GM12892 (cell line): ENCODE results near the gene GPI.

Source experiments
- POLR2A ChIP-seq: IDR thresholded peaks from 2 replicates; pipeline ENCODE4 v1.6.1; 2011; ENCODE audit warnings: low read depth, low read length, control low read depth
- POLR2AphosphoS5 ChIP-seq: IDR thresholded peaks from 2 replicates; pipeline ENCODE4 v1.6.1; 2011; ENCODE audit warnings: low read depth, low read length, control low read depth
- TAF1 ChIP-seq: IDR thresholded peaks from 2 replicates; pipeline ENCODE4 v1.6.1; 2011; ENCODE audit warnings: low read depth, mild to moderate bottlenecking, control low read depth, low read length, borderline replicate concordance

DNA sequence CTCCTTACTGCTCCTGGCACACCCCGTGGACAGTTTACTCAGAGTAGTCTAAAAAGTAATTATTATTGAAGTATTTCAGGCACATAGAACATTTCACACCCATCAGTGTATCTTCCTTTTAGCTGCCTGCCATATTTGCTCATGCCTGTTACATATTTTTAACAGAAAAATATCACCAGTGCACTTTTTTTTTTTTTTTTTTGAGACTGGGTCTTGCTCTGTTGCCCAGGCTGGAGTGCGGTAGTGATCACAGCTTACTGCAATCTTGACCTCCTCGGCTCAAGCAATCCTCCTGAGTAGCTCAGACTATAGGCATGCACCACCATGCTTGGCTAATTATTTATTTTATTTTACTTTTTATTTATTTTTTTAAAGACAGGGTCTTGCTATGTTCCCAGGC lies 40.7 kb upstream of the GPI start:
- TF ChIP-seq POLR2A, result no peak
- no peak for TF ChIP-seq POLR2AphosphoS5
- no peak for TF ChIP-seq TAF1
